ENCODE results near the gene DNAJA3.

DNAJA3 gene

GRCh38 chr16:4383591-4384444 lies 41.9 kb upstream of the DNAJA3 start:
- Histone ChIP-seq H3K36me3 (ENCODE audit: insufficient read depth, low read length) (no peaks in the 10 kb centered on the region), H3K9ac (ENCODE audit: low read depth, low read length) (no peak overlapping the region), H3K9me3 (ENCODE audit: control insufficient read depth, insufficient read depth, low read length) (no peaks in the 10 kb centered on the region), H3K4me1 (ENCODE audit: insufficient read depth, low read length) (peaks cover 13% of the 10 kb centered on the region)

GRCh38 chr16:4384509-4384942 lies 41.1 kb upstream of the DNAJA3 start:
- H3K9ac ChIP-seq (ENCODE audit: low read depth, low read length), result no peak overlapping the region
- H3K9me3 ChIP-seq (ENCODE audit: control insufficient read depth, insufficient read depth, low read length), result no peaks in the 10 kb centered on the region
- no peaks in the 10 kb centered on the region for H3K36me3 ChIP-seq (ENCODE audit: insufficient read depth, low read length)
- peaks cover 18% of the 10 kb centered on the region for H3K4me1 ChIP-seq (ENCODE audit: insufficient read depth, low read length)

GRCh38 chr16:4385066-4385788 lies 40.4 kb upstream of the DNAJA3 start:
- Histone ChIP-seq H3K36me3 (ENCODE audit: insufficient read depth, low read length) (no peaks in the 10 kb centered on the region), H3K9ac (ENCODE audit: low read depth, low read length) (no peak overlapping the region), H3K4me1 (ENCODE audit: insufficient read depth, low read length) (peaks cover 24% of the 10 kb centered on the region), H3K9me3 (ENCODE audit: control insufficient read depth, insufficient read depth, low read length) (no peaks in the 10 kb centered on the region)

GRCh38 chr16:4385789-4386450 lies 39.7 kb upstream of the DNAJA3 start:
- H3K9ac ChIP-seq (ENCODE audit: low read depth, low read length), result no peak overlapping the region
- no peaks in the 10 kb centered on the region for H3K9me3 ChIP-seq (ENCODE audit: control insufficient read depth, insufficient read depth, low read length)
- H3K4me1 ChIP-seq (ENCODE audit: insufficient read depth, low read length), result peaks cover 25% of the 10 kb centered on the region
- no peaks in the 10 kb centered on the region for H3K36me3 ChIP-seq (ENCODE audit: insufficient read depth, low read length)

- Histone ChIP-seq H3K9me3 (ENCODE audit: control insufficient read depth, insufficient read depth, low read length) (no peaks in the 10 kb centered on the region), H3K36me3 (ENCODE audit: insufficient read depth, low read length) (no peaks in the 10 kb centered on the region), H3K4me1 (ENCODE audit: insufficient read depth, low read length) (peaks cover 28% of the 10 kb centered on the region), H3K9ac (ENCODE audit: low read depth, low read length) (no peak overlapping the region)
Measured at GRCh38 chr16:4386451-4386805, 39.2 kb upstream of the DNAJA3 start.

GRCh38 chr16:4386951-4387565 lies 38.6 kb upstream of the DNAJA3 start:
- Histone ChIP-seq H3K9me3 (ENCODE audit: control insufficient read depth, insufficient read depth, low read length) (no peaks in the 10 kb centered on the region), H3K9ac (ENCODE audit: low read depth, low read length) (no peak overlapping the region), H3K4me1 (ENCODE audit: insufficient read depth, low read length) (peaks cover 35% of the 10 kb centered on the region), H3K36me3 (ENCODE audit: insufficient read depth, low read length) (no peaks in the 10 kb centered on the region)

GRCh38 chr16:4387781-4388180 lies 37.9 kb upstream of the DNAJA3 start:
- Histone ChIP-seq H3K9me3 (ENCODE audit: control insufficient read depth, insufficient read depth, low read length) (no peaks in the 10 kb centered on the region), H3K9ac (ENCODE audit: low read depth, low read length) (no peak overlapping the region), H3K36me3 (ENCODE audit: insufficient read depth, low read length) (no peaks in the 10 kb centered on the region), H3K4me1 (ENCODE audit: insufficient read depth, low read length) (peaks cover 38% of the 10 kb centered on the region)

GRCh38 chr16:4388271-4389021 lies 37.2 kb upstream of the DNAJA3 start:
- Histone ChIP-seq H3K4me1 (ENCODE audit: insufficient read depth, low read length) (peaks cover 43% of the 10 kb centered on the region), H3K36me3 (ENCODE audit: insufficient read depth, low read length) (no peaks in the 10 kb centered on the region), H3K9me3 (ENCODE audit: control insufficient read depth, insufficient read depth, low read length) (no peaks in the 10 kb centered on the region), H3K9ac (ENCODE audit: low read depth, low read length) (no peak overlapping the region)

GRCh38 chr16:4389051-4389955 lies 36.4 kb upstream of the DNAJA3 start:
- Histone ChIP-seq H3K9ac (ENCODE audit: low read depth, low read length) (no peak overlapping the region), H3K9me3 (ENCODE audit: control insufficient read depth, insufficient read depth, low read length) (no peaks in the 10 kb centered on the region), H3K4me1 (ENCODE audit: insufficient read depth, low read length) (peaks cover 45% of the 10 kb centered on the region), H3K36me3 (ENCODE audit: insufficient read depth, low read length) (no peaks in the 10 kb centered on the region)

GRCh38 chr16:4390266-4391260 lies 35.1 kb upstream of the DNAJA3 start:
- H3K9me3 ChIP-seq (ENCODE audit: control insufficient read depth, insufficient read depth, low read length), result no peaks in the 10 kb centered on the region
- H3K36me3 ChIP-seq (ENCODE audit: insufficient read depth, low read length), result no peaks in the 10 kb centered on the region
- H3K9ac ChIP-seq (ENCODE audit: low read depth, low read length), result no peak overlapping the region
- peaks cover 45% of the 10 kb centered on the region for H3K4me1 ChIP-seq (ENCODE audit: insufficient read depth, low read length)

- Histone ChIP-seq H3K9ac (ENCODE audit: low read depth, low read length) (peak overlapping the region; percentile 19; the same call in 1 of the 2 replicates), H3K4me1 (ENCODE audit: insufficient read depth, low read length) (peaks cover 45% of the 10 kb centered on the region)
Measured at GRCh38 chr16:4391631-4392381, 33.9 kb upstream of the DNAJA3 start.

More at GRCh38 chr16:4391631-4392381, 33.9 kb upstream of the DNAJA3 start:
- Histone ChIP-seq H3K9me3 (ENCODE audit: control insufficient read depth, insufficient read depth, low read length) (no peaks in the 10 kb centered on the region), H3K36me3 (ENCODE audit: insufficient read depth, low read length) (no peaks in the 10 kb centered on the region)
